ENCODE data around the gene WSCD2.

WSCD2 gene

GRCh38 chr12:108173892-108174291 lies 44.8 kb downstream of the WSCD2 start:
- no peak overlapping the region for H3K9ac ChIP-seq (ENCODE audit: low read depth, low read length)
- no peaks in the 10 kb centered on the region for H3K36me3 ChIP-seq (ENCODE audit: control insufficient read depth, insufficient read depth, low read length)

GRCh38 chr12:108174641-108175040 lies 45.6 kb downstream of the WSCD2 start:
- no peaks in the 10 kb centered on the region for H3K27me3 ChIP-seq (ENCODE audit: control insufficient read depth, insufficient read depth, low read length)
- H3K9me3 ChIP-seq (ENCODE audit: control insufficient read depth, insufficient read depth, low read length) = no peaks in the 10 kb centered on the region
- no peak overlapping the region for H3K9ac ChIP-seq (ENCODE audit: low read depth, low read length)

More at GRCh38 chr12:108173892-108174291, 44.8 kb downstream of the WSCD2 start:
- Histone ChIP-seq H3K27me3 (ENCODE audit: control insufficient read depth, insufficient read depth, low read length) (no peaks in the 10 kb centered on the region), H3K4me1 (ENCODE audit: control insufficient read depth, insufficient read depth, low read length) (peaks cover 2% of the 10 kb centered on the region), H3K4me3 (ENCODE audit: low read depth, low read length) (no peak overlapping the region), H3K9me3 (ENCODE audit: control insufficient read depth, insufficient read depth, low read length) (no peaks in the 10 kb centered on the region)

GRCh38 chr12:108175310-108175709 lies 46.2 kb downstream of the WSCD2 start:
- Histone ChIP-seq H3K36me3 (ENCODE audit: control insufficient read depth, insufficient read depth, low read length) (no peaks in the 10 kb centered on the region), H3K27me3 (ENCODE audit: control insufficient read depth, insufficient read depth, low read length) (no peaks in the 10 kb centered on the region), H3K4me1 (ENCODE audit: control insufficient read depth, insufficient read depth, low read length) (peaks cover 2% of the 10 kb centered on the region), H3K9ac (ENCODE audit: low read depth, low read length) (no peak overlapping the region), H3K9me3 (ENCODE audit: control insufficient read depth, insufficient read depth, low read length) (no peaks in the 10 kb centered on the region), H3K4me3 (ENCODE audit: low read depth, low read length) (no peak overlapping the region)

More at GRCh38 chr12:108174641-108175040, 45.6 kb downstream of the WSCD2 start:
- no peaks in the 10 kb centered on the region for H3K36me3 ChIP-seq (ENCODE audit: control insufficient read depth, insufficient read depth, low read length)
- no peak overlapping the region for H3K4me3 ChIP-seq (ENCODE audit: low read depth, low read length)
- peaks cover 2% of the 10 kb centered on the region for H3K4me1 ChIP-seq (ENCODE audit: control insufficient read depth, insufficient read depth, low read length)

GRCh38 chr12:108176292-108176691 lies 47.2 kb downstream of the WSCD2 start:
- no peaks in the 10 kb centered on the region for H3K27me3 ChIP-seq (ENCODE audit: control insufficient read depth, insufficient read depth, low read length)
- H3K9ac ChIP-seq (ENCODE audit: low read depth, low read length) = no peak overlapping the region
- H3K36me3 ChIP-seq (ENCODE audit: control insufficient read depth, insufficient read depth, low read length) = no peaks in the 10 kb centered on the region
- no peaks in the 10 kb centered on the region for H3K9me3 ChIP-seq (ENCODE audit: control insufficient read depth, insufficient read depth, low read length)
- H3K4me1 ChIP-seq (ENCODE audit: control insufficient read depth, insufficient read depth, low read length) = peaks cover 2% of the 10 kb centered on the region
- H3K4me3 ChIP-seq (ENCODE audit: low read depth, low read length) = no peak overlapping the region

- Histone ChIP-seq H3K36me3 (ENCODE audit: control insufficient read depth, insufficient read depth, low read length) (no peaks in the 10 kb centered on the region), H3K4me3 (ENCODE audit: low read depth, low read length) (no peak overlapping the region), H3K27me3 (ENCODE audit: control insufficient read depth, insufficient read depth, low read length) (no peaks in the 10 kb centered on the region), H3K9ac (ENCODE audit: low read depth, low read length) (no peak overlapping the region), H3K4me1 (ENCODE audit: control insufficient read depth, insufficient read depth, low read length) (peaks cover 2% of the 10 kb centered on the region), H3K9me3 (ENCODE audit: control insufficient read depth, insufficient read depth, low read length) (no peaks in the 10 kb centered on the region)
Observed at GRCh38 chr12:108177131-108177530, 48.0 kb downstream of the WSCD2 start.

GRCh38 chr12:108179305-108179704 lies 50.2 kb downstream of the WSCD2 start:
- H3K4me1 ChIP-seq (ENCODE audit: control insufficient read depth, insufficient read depth, low read length) = no peaks in the 10 kb centered on the region
- H3K9me3 ChIP-seq (ENCODE audit: control insufficient read depth, insufficient read depth, low read length) = no peaks in the 10 kb centered on the region
- H3K9ac ChIP-seq (ENCODE audit: low read depth, low read length) = no peak overlapping the region
- H3K36me3 ChIP-seq (ENCODE audit: control insufficient read depth, insufficient read depth, low read length) = no peaks in the 10 kb centered on the region
- no peaks in the 10 kb centered on the region for H3K27me3 ChIP-seq (ENCODE audit: control insufficient read depth, insufficient read depth, low read length)
- H3K4me3 ChIP-seq (ENCODE audit: low read depth, low read length) = no peak overlapping the region

- no peak overlapping the region for H3K9ac ChIP-seq (ENCODE audit: low read depth, low read length)
- no peaks in the 10 kb centered on the region for H3K27me3 ChIP-seq (ENCODE audit: control insufficient read depth, insufficient read depth, low read length)
- no peaks in the 10 kb centered on the region for H3K4me1 ChIP-seq (ENCODE audit: control insufficient read depth, insufficient read depth, low read length)
- H3K9me3 ChIP-seq (ENCODE audit: control insufficient read depth, insufficient read depth, low read length) = no peaks in the 10 kb centered on the region
- H3K4me3 ChIP-seq (ENCODE audit: low read depth, low read length) = no peak overlapping the region
- no peaks in the 10 kb centered on the region for H3K36me3 ChIP-seq (ENCODE audit: control insufficient read depth, insufficient read depth, low read length)
Observed at GRCh38 chr12:108180255-108181094, 51.4 kb downstream of the WSCD2 start.

GRCh38 chr12:108181095-108181454 lies 52.0 kb downstream of the WSCD2 start:
- Histone ChIP-seq H3K36me3 (ENCODE audit: control insufficient read depth, insufficient read depth, low read length) (no peaks in the 10 kb centered on the region), H3K9me3 (ENCODE audit: control insufficient read depth, insufficient read depth, low read length) (no peaks in the 10 kb centered on the region), H3K9ac (ENCODE audit: low read depth, low read length) (no peak overlapping the region), H3K4me1 (ENCODE audit: control insufficient read depth, insufficient read depth, low read length) (no peaks in the 10 kb centered on the region), H3K4me3 (ENCODE audit: low read depth, low read length) (no peak overlapping the region), H3K27me3 (ENCODE audit: control insufficient read depth, insufficient read depth, low read length) (no peaks in the 10 kb centered on the region)

GRCh38 chr12:108182096-108182495 lies 53.0 kb downstream of the WSCD2 start:
- no peaks in the 10 kb centered on the region for H3K36me3 ChIP-seq (ENCODE audit: control insufficient read depth, insufficient read depth, low read length)
- no peaks in the 10 kb centered on the region for H3K27me3 ChIP-seq (ENCODE audit: control insufficient read depth, insufficient read depth, low read length)
- no peak overlapping the region for H3K9ac ChIP-seq (ENCODE audit: low read depth, low read length)
- no peaks in the 10 kb centered on the region for H3K9me3 ChIP-seq (ENCODE audit: control insufficient read depth, insufficient read depth, low read length)
- no peak overlapping the region for H3K4me3 ChIP-seq (ENCODE audit: low read depth, low read length)
- no peaks in the 10 kb centered on the region for H3K4me1 ChIP-seq (ENCODE audit: control insufficient read depth, insufficient read depth, low read length)

- no peak overlapping the region for H3K4me3 ChIP-seq (ENCODE audit: low read depth, low read length)
- no peaks in the 10 kb centered on the region for H3K36me3 ChIP-seq (ENCODE audit: control insufficient read depth, insufficient read depth, low read length)
- H3K9ac ChIP-seq (ENCODE audit: low read depth, low read length) = no peak overlapping the region
- H3K4me1 ChIP-seq (ENCODE audit: control insufficient read depth, insufficient read depth, low read length) = no peaks in the 10 kb centered on the region
- H3K27me3 ChIP-seq (ENCODE audit: control insufficient read depth, insufficient read depth, low read length) = no peaks in the 10 kb centered on the region
- no peaks in the 10 kb centered on the region for H3K9me3 ChIP-seq (ENCODE audit: control insufficient read depth, insufficient read depth, low read length)
Observed at GRCh38 chr12:108185002-108185401, 55.9 kb downstream of the WSCD2 start.

GRCh38 chr12:108187831-108188230 lies 58.7 kb downstream of the WSCD2 start:
- no peaks in the 10 kb centered on the region for H3K36me3 ChIP-seq (ENCODE audit: control insufficient read depth, insufficient read depth, low read length)
- no peaks in the 10 kb centered on the region for H3K9me3 ChIP-seq (ENCODE audit: control insufficient read depth, insufficient read depth, low read length)
- H3K4me1 ChIP-seq (ENCODE audit: control insufficient read depth, insufficient read depth, low read length) = peaks cover 2% of the 10 kb centered on the region
- no peak overlapping the region for H3K9ac ChIP-seq (ENCODE audit: low read depth, low read length)
- H3K4me3 ChIP-seq (ENCODE audit: low read depth, low read length) = no peak overlapping the region
- H3K27me3 ChIP-seq (ENCODE audit: control insufficient read depth, insufficient read depth, low read length) = no peaks in the 10 kb centered on the region

- H3K27me3 ChIP-seq (ENCODE audit: control insufficient read depth, insufficient read depth, low read length) = no peaks in the 10 kb centered on the region
- H3K4me1 ChIP-seq (ENCODE audit: control insufficient read depth, insufficient read depth, low read length) = peaks cover 2% of the 10 kb centered on the region
- no peaks in the 10 kb centered on the region for H3K36me3 ChIP-seq (ENCODE audit: control insufficient read depth, insufficient read depth, low read length)
- H3K9ac ChIP-seq (ENCODE audit: low read depth, low read length) = no peak overlapping the region
- no peaks in the 10 kb centered on the region for H3K9me3 ChIP-seq (ENCODE audit: control insufficient read depth, insufficient read depth, low read length)
- H3K4me3 ChIP-seq (ENCODE audit: low read depth, low read length) = no peak overlapping the region
Observed at GRCh38 chr12:108190529-108190928, 61.4 kb downstream of the WSCD2 start.

Data from iPS-15b (cell line).